Measurements from ENCODE around the gene ABO.
A peak's percentile ranks its signal among the peaks of the same experiment; 100 is the strongest.
"Not testable (repeated sequence)": the region's sequence is repeated elsewhere in the genome, so short reads cannot be mapped to it uniquely, and the experiment has no call there.

The ABO gene

DNA sequence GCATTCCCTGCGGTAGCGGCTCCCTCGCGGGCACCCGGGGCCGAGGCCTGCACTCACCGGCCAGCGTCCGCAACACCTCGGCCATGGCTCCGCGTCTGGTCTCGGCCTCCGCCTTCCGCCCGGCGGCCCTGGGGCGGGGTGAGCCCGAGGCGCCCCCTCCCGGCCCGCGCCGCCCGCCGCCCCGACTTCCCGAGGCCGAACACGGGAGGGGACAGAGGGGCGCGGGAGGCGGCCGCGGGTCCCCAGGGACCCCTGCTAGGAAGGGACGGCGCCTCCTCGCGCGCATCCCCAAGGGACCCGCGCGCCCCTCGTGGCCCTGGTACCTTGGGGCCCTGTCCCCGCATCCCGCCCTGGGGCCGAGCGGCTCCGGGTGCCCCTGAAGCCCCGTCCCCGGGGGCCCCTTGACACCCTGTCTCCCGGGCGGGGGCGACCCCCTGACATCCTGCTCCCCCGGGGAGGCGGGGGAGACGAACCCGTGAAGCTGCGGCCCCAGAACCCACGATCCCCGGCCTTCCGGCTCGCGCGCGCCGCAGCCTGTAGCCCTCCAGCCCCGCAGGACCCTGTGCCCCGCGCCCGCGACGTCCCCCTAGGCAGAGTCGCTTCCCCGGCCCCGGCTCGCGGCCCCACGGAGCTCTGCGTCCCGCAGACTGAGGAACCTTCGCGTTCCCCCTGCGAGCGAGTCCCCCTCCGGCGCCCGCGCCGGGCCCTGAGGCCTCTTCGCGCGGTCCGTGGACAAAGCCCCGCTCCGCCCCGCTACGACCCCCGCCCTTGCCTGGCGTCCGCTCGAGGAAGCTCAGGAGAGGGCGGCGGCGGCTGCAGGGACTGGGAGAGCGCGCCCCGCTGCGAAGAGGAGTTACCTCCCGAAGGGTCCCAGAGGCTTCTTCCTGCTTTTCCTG lies at the start of gene ABO:
TSS of gene ABO (minus strand) at position 97 of the 896 bp plus-strand sequence.
- peak; percentile 60 for DNase-seq

DNA sequence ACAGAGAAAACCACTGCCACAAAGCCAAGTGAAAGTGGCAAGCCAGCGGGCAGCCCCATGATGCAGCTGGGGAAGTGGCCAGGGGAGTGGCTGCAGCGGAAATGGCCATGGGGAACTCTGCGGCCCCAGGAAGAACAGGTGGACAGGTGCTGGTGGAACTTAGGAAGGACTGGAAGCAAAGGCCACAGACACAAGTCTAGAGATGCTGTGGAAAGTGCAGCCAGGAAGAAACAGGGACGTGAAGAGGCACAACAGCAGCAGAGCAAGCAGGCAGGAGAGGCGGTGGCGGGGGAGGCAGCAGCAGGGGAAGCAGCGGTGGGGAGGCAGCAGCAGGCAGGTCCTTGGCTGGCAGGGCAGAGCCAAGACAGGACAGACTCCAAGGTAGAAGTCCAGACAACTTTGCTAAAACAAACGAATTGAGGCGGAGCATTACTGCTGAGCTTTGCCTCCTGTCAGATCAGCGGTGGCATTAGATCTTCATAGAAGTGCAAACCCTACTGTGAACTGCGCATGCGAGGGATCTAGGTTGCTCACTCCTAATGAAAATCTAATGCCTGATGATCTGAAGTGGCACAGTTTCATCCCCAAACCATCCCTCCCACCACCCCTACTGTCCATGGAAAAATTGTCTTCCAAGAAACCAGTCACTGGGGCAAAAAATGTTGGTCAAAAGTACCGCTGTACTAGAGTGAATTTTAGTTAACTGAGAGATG lies 49.1 kb upstream of the ABO start:
- DNase-seq: no peak

- no peak for DNase-seq
Measured at GRCh38 chr9:133323211-133323610, 48.2 kb upstream of the ABO start.

GRCh38 chr9:133322701-133323100 lies 47.7 kb upstream of the ABO start:
- no peak for DNase-seq

- DNase-seq: no peak
Measured at GRCh38 chr9:133321411-133321935, 46.5 kb upstream of the ABO start.

- no peak for DNase-seq
Measured at GRCh38 chr9:133320421-133320881, 45.5 kb upstream of the ABO start.

DNA sequence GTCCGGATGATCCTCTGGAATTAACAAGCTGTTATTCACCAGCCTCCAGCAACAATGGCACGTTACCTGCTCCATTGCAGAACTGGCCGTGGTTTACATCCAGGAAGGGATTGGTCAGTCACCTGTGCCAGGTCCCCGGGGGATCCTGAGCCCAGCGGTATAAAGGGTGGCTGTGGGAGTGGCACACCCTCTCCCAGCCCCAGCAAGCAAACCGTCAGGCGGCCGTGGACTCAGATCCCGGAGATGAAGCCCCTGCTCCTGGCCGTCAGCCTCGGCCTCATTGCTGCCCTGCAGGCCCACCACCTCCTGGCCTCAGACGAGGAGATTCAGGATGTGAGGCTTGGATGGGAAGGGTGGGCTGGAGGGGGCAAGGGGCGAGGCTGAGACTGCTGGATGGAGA lies 42.5 kb upstream of the ABO start:
- not testable (repeated sequence) for DNase-seq

DNA sequence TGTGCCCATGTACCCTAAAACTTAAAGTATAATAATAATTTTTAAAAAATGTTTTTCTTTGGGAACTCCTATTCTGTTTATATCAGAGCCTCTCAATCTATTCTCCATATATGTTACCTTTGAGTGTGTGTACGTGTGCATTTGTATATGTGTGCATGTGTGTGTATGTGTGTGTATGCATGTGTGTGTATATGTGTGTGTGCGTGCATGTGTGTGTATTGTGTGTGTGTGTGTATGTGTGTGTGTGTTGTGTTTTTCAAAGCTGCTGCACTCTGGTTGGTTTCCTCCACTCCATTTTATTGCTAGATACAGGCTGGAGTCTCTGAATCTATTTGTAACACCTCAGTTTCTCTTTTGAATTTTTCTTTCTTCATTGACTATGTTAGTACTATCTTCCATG lies 41.0 kb upstream of the ABO start:
- DNase-seq: no peak

DNA sequence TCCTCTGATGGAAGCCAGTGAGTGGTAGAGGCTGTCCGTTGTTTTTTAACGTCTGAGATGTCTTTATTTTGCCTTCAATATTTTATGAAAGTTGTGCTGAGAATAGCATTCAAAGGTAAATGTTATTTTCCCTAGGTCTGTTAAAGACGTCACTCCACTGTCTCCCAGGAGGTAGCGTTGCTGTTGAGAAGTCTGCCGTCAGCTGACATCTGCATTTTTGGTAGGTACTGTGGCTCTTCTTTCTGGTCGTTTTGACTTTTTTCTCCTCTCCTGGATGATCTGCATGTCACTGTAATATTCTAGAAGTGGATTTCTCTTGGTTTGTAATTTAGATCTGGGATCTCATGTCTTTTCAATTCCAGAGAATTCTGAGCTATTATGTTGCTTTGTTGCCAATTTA lies 34.6 kb upstream of the ABO start:
- no peak for DNase-seq

GRCh38 chr9:133307301-133307700 lies 32.3 kb upstream of the ABO start:
- DNase-seq: no peak

- no peak for DNase-seq
Measured at GRCh38 chr9:133306242-133307204, 31.5 kb upstream of the ABO start.

GRCh38 chr9:133305731-133306130 lies 30.7 kb upstream of the ABO start:
- no peak for DNase-seq

GRCh38 chr9:133304477-133305377 lies 29.7 kb upstream of the ABO start:
- DNase-seq: no peak

- no peak for DNase-seq
Measured at GRCh38 chr9:133304158-133304470, 29.1 kb upstream of the ABO start.

GRCh38 chr9:133303266-133304157 lies 28.5 kb upstream of the ABO start:
- DNase-seq: no peak

DNA sequence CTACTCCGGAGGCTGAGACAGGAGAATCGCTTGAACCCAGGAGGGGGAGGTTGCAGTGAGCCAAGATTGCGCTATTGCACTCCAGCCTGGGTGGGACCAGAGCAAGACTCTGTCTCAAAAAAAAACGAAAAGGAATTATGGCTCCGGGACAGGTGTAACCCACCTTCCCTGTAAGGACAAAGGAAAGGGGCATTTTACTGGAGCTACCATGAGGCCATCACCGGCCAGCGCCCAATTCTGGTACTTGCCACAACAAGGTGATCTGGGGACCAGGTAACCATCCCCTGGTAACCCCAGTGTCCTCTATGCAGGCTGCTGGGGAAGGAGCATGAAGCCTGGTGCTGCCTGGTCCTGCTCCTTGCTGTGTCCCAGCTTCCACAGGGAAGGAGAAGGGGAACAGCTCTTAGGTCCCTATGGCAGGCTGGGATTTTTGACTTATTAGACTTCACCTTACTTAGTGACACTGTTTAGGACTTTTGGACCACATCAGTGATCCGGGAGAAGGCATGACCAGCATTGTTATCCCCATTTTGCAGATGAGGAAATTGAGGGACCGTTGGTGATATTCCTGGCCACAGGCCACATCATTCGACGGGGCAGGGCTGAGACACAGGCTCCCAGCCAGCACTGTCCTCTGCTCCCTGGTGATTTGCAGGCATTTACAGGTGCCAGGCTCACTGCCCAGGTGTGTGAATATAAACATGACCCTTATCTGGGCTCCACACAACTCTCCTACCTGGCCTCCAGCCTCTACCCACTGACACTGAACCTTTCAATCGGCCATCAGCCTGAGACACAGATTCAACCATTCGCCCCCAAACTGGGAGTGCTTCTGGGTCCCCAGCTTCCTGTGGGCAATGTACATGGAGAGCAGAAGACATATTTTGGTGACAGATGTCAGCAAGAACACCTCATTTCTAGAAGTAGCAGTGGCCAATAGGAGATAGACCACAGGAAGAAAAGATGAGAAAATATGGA lies 26.5 kb upstream of the ABO start:
- DNase-seq: no peak

- DNase-seq: not testable (repeated sequence)
Measured at GRCh38 chr9:133299996-133300395, 25.0 kb upstream of the ABO start.

DNA sequence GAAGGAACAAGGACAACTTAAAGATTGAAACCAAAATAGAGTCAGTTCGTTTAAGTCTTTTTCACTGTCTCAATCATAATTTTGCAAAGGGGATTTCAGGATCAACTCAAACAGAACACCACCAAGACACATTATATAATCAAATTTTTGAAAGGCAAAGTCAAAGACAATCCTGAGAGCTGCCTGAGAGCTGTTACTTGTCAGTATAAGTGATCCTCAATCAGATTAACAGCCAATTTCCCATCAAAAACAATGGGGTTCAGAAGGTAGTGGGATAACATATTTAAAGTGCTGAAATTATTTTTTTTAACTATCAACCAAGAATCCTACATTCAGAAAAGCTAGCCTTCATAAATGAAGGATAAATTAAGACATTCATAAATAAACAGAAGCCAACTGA lies 19.3 kb upstream of the ABO start:
- no peak for DNase-seq

GRCh38 chr9:133290751-133291302 lies 15.8 kb upstream of the ABO start:
- no peak for DNase-seq

Measured in hematopoietic multipotent progenitor cell treated with erythropoietin and hydrocortisone succinate and interleukin-3 and kit ligand, for 4 days (in vitro differentiated cells).